ENCODE results near the gene TGIF2. TPM values are rescaled to one million over a fixed set of nuclear protein-coding genes. Genes with fewer than 3 reads are reported as not detected.

TGIF2 gene
- total RNA-seq, 2 donors from 2014 or later = 5.6 to 7.3 TPM

- H3K27ac ChIP-seq = no peak overlapping the region
- no peaks in the 10 kb centered on the region for H3K4me1 ChIP-seq
- no peak for DNase-seq
- H3K4me3 ChIP-seq = no peak overlapping the region
- no peak overlapping the region for H3K9ac ChIP-seq (ENCODE audit: low read depth in 2 of 2, low read length in 2 of 2)
- H3K36me3 ChIP-seq = no peaks in the 10 kb centered on the region
- no peaks in the 10 kb centered on the region for H3K9me3 ChIP-seq
- intact Hi-C loops (cut with DNase I) = no loop called here
- H3K27me3 ChIP-seq = no peaks in the 10 kb centered on the region
- TF ChIP-seq, protein P1, sequence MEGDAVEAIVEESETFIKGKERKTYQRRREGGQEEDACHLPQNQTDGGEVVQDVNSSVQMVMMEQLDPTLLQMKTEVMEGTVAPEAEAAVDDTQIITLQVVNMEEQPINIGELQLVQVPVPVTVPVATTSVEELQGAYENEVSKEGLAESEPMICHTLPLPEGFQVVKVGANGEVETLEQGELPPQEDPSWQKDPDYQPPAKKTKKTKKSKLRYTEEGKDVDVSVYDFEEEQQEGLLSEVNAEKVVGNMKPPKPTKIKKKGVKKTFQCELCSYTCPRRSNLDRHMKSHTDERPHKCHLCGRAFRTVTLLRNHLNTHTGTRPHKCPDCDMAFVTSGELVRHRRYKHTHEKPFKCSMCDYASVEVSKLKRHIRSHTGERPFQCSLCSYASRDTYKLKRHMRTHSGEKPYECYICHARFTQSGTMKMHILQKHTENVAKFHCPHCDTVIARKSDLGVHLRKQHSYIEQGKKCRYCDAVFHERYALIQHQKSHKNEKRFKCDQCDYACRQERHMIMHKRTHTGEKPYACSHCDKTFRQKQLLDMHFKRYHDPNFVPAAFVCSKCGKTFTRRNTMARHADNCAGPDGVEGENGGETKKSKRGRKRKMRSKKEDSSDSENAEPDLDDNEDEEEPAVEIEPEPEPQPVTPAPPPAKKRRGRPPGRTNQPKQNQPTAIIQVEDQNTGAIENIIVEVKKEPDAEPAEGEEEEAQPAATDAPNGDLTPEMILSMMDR (IDR thresholded peaks at IDR 0.05) = no peak
Measured at GRCh38 chr20:36578356-36579041, 5.1 kb downstream of the TGIF2 start.

GRCh38 chr20:36579996-36580545, 6.7 kb downstream of the TGIF2 start:
- Histone ChIP-seq H3K27ac (no peak overlapping the region), H3K9me3 (no peaks in the 10 kb centered on the region), H3K4me1 (no peaks in the 10 kb centered on the region), H3K4me3 (no peak overlapping the region), H3K36me3 (no peaks in the 10 kb centered on the region), H3K27me3 (no peaks in the 10 kb centered on the region), H3K9ac (ENCODE audit: low read depth in 2 of 2, low read length in 2 of 2) (no peak overlapping the region)
- intact Hi-C loops (cut with DNase I) = no loop called here
- TF ChIP-seq, protein P1 (IDR thresholded peaks at IDR 0.05) = no peak
- DNase-seq = no peak

DNA sequence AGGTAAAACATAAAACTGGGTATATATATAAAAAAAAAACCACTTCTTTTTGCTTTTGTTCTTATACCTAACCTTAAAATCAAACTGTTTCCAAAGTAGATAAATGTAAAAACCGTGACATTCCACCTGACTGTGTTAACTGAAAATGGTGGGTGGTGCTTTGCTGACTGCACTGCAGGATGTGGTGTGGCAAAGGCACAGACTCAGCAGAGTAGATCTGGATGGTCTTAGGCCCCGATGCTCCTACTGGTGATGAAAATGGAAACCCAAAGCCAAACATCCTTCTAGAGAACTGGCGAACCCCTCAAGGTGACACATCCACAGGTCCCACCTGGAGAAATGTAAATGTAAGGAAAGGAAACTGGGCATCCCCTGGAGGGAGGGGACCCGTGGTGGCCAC, 8.9 kb downstream of the TGIF2 start:
- TF ChIP-seq, protein P1 (IDR thresholded peaks at IDR 0.05) = no peak
- no peak overlapping the region for H3K9ac ChIP-seq (ENCODE audit: low read depth in 2 of 2, low read length in 2 of 2)
- no peak overlapping the region for H3K4me3 ChIP-seq
- no peaks in the 10 kb centered on the region for H3K4me1 ChIP-seq
- H3K9me3 ChIP-seq = no peaks in the 10 kb centered on the region
- no peaks in the 10 kb centered on the region for H3K36me3 ChIP-seq
- no peak overlapping the region for H3K27ac ChIP-seq
- intact Hi-C loops (cut with DNase I) = no loop called here
- no peaks in the 10 kb centered on the region for H3K27me3 ChIP-seq
- no peak for DNase-seq

GRCh38 chr20:36582821-36583220, 9.4 kb downstream of the TGIF2 start:
- TF ChIP-seq, protein P1 (IDR thresholded peaks at IDR 0.05) = no peak
- no peak for DNase-seq
- H3K9ac ChIP-seq (ENCODE audit: low read depth in 2 of 2, low read length in 2 of 2) = no peak overlapping the region
- no peaks in the 10 kb centered on the region for H3K27me3 ChIP-seq
- intact Hi-C loops (cut with DNase I) = no loop called here
- H3K4me3 ChIP-seq = no peak overlapping the region
- H3K4me1 ChIP-seq = no peaks in the 10 kb centered on the region
- H3K27ac ChIP-seq = no peak overlapping the region
- H3K9me3 ChIP-seq = no peaks in the 10 kb centered on the region
- H3K36me3 ChIP-seq = no peaks in the 10 kb centered on the region

DNA sequence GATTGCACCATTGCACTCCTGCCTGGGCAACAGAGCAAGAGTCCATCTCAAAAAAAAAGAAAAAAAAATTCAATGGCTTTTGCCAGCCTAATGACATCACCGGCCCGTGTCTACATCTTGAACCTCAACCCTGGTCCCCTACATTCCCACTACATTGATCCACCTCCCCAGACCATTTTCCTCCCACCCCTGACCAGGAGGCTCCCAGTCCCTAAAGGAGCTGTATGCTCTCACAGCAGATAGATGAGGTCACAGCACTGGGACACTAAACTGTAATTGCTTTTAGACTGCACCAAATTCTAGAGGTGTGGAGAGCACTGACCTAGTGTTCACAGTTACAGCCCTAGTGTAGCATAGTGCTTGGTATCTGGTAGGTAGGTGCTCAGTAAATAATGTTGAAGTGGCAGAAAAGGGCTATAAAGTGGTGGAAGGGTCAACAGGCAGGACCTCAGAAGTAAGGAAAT, 10.7 kb downstream of the TGIF2 start:
- Histone ChIP-seq H3K27me3 (no peaks in the 10 kb centered on the region), H3K9ac (ENCODE audit: low read depth in 2 of 2, low read length in 2 of 2) (no peak overlapping the region), H3K36me3 (no peaks in the 10 kb centered on the region), H3K4me1 (no peaks in the 10 kb centered on the region), H3K27ac (no peak overlapping the region), H3K9me3 (no peaks in the 10 kb centered on the region), H3K4me3 (no peak overlapping the region)
- intact Hi-C loops (cut with DNase I) = no loop called here
- TF ChIP-seq, protein P1 (IDR thresholded peaks at IDR 0.05) = no peak
- no peak for DNase-seq
